Activated CD8-positive, alpha-beta memory T cell treated with anti-CD3 and anti-CD28 coated beads, Interleukin-2, amount 10 ng/mL, durations not matched to agents 7 days and 5 days (primary cell): ENCODE results near the gene RNH1. TPM values are rescaled to one million over a fixed set of nuclear protein-coding genes. Genes with fewer than 3 reads are reported as not detected.
A peak's percentile ranks its signal among the peaks of the same experiment; 100 is the strongest.

Experiments
- ATAC-seq: fragments of 150-1000 bp; cut with Tn5 transposase; one replicate; pipeline ENCODE4 v1.10.0; 2021; ENCODE audit warnings: moderate library complexity
- CTCF ChIA-PET: fragments of 350-600 bp; sonication (Branson Sonifier 250); formaldehyde crosslinking; loops from one replicate; lab custom pipeline; 2021; ENCODE audit warnings: antibody characterized with exemption; lab: Charles Lee
- DNase-seq: peaks from one replicate; pipeline ENCODE4 v3.0.0-alpha.2; 2020
- H3K27ac Mint-ChIP-seq: one replicate; pipeline ENCODE4 v1.8.0; 2021; ENCODE audit warnings: mild to moderate bottlenecking, mixed read lengths
- H3K27me3 Mint-ChIP-seq: one replicate; pipeline ENCODE4 v1.8.0; 2021; ENCODE audit warnings: mixed read lengths
- H3K36me3 Mint-ChIP-seq: one replicate; pipeline ENCODE4 v1.8.0; 2021; ENCODE audit warnings: mild to moderate bottlenecking, mixed read lengths
- H3K4me1 Mint-ChIP-seq: one replicate; pipeline ENCODE4 v1.8.0; 2021; ENCODE audit warnings: mixed read lengths
- H3K4me3 Mint-ChIP-seq: one replicate; pipeline ENCODE4 v1.8.0; 2021; ENCODE audit warnings: mild to moderate bottlenecking, moderate library complexity, mixed read lengths
- H3K9me3 Mint-ChIP-seq: one replicate; pipeline ENCODE4 v1.8.0; 2022; ENCODE audit warnings: low read depth, mixed read lengths
- total RNA-seq, 2 experiments: library from RNA; stranded (reverse); gene quantifications; one replicate each; pipeline ENCODE4 v1.2.3, GENCODE V29; 2021

RNH1 gene
- total RNA-seq, 2 experiments from 2014 or later, result 98.4 to 113 TPM

GRCh38 chr11:456533-456932, 50.5 kb downstream of the RNH1 start:
- Mint-ChIP-seq H3K9me3 (no peaks in the 10 kb centered on the region), H3K4me3 (peak overlapping the region; percentile 32), H3K27me3 (no peaks in the 10 kb centered on the region), H3K4me1 (peaks cover 35% of the 10 kb centered on the region), H3K27ac (peak overlapping the region; percentile 66), H3K36me3 (peaks cover 11% of the 10 kb centered on the region)
- DNase-seq, result peak; percentile 83
- CTCF ChIA-PET, result interaction anchor here (0.7 to 1.6 kb wide), 6 partner anchors 8 to 206 kb away, joined by 3 to 8 read pairs (median 4); no protein-coding TSS in a partner anchor
- peak; percentile 91 for ATAC-seq

GRCh38 chr11:455566-456147, 51.4 kb downstream of the RNH1 start:
- Mint-ChIP-seq H3K27me3 (no peaks in the 10 kb centered on the region), H3K9me3 (no peaks in the 10 kb centered on the region), H3K4me1 (peaks cover 43% of the 10 kb centered on the region), H3K27ac (no peak overlapping the region), H3K4me3 (no peak overlapping the region), H3K36me3 (peaks cover 11% of the 10 kb centered on the region)
- no peak for ATAC-seq
- DNase-seq, result no peak
- CTCF ChIA-PET, result interaction anchor here (0.7 to 1.6 kb wide), 4 partner anchors 7 to 93 kb away, joined by 4 to 8 read pairs (median 4); no protein-coding TSS in a partner anchor

GRCh38 chr11:454801-455565, 52.1 kb downstream of the RNH1 start:
- peaks cover 45% of the 10 kb centered on the region for H3K4me1 Mint-ChIP-seq
- no peak for DNase-seq
- CTCF ChIA-PET, result interaction anchor here (1.2 kb wide), 1 partner anchor 64 kb away, joined by 4 read pairs; no protein-coding TSS in a partner anchor

GRCh38 chr11:454043-454442, 53.0 kb downstream of the RNH1 start:
- CTCF ChIA-PET, result interaction anchor here (1.5 to 6.5 kb wide), 2 partner anchors 51 to 65 kb away, joined by 5 to 33 read pairs; partner anchors contain the start of gene RNH1
- ATAC-seq (no peak), DNase-seq (no peak)
- Mint-ChIP-seq H3K4me1 (peaks cover 51% of the 10 kb centered on the region), H3K27me3 (no peaks in the 10 kb centered on the region), H3K27ac (no peak overlapping the region), H3K9me3 (no peaks in the 10 kb centered on the region), H3K36me3 (peaks cover 11% of the 10 kb centered on the region), H3K4me3 (no peak overlapping the region)

More at GRCh38 chr11:454801-455565, 52.1 kb downstream of the RNH1 start:
- no peak overlapping the region for H3K27ac Mint-ChIP-seq
- H3K4me3 Mint-ChIP-seq, result no peak overlapping the region
- peaks cover 11% of the 10 kb centered on the region for H3K36me3 Mint-ChIP-seq
- no peaks in the 10 kb centered on the region for H3K9me3 Mint-ChIP-seq
- ATAC-seq, result no peak
- H3K27me3 Mint-ChIP-seq, result no peaks in the 10 kb centered on the region

- no peaks in the 10 kb centered on the region for H3K27me3 Mint-ChIP-seq
- H3K4me3 Mint-ChIP-seq, result no peak overlapping the region
- DNase-seq, result no peak
- peaks cover 11% of the 10 kb centered on the region for H3K36me3 Mint-ChIP-seq
- peaks cover 55% of the 10 kb centered on the region for H3K4me1 Mint-ChIP-seq
- no peak for ATAC-seq
- CTCF ChIA-PET, result interaction anchor here (1.2 to 6.5 kb wide), 3 partner anchors 52 to 65 kb away, joined by 3 to 33 read pairs (median 5); partner anchors contain the start of gene RNH1
- H3K27ac Mint-ChIP-seq, result no peak overlapping the region
- H3K9me3 Mint-ChIP-seq, result no peaks in the 10 kb centered on the region
These were observed 53.5 kb downstream of the RNH1 start for GRCh38 chr11:453564-453963.

- Mint-ChIP-seq H3K36me3 (peaks cover 11% of the 10 kb centered on the region), H3K4me3 (no peak overlapping the region), H3K4me1 (peaks cover 57% of the 10 kb centered on the region), H3K27me3 (no peaks in the 10 kb centered on the region), H3K27ac (no peak overlapping the region), H3K9me3 (no peaks in the 10 kb centered on the region)
- no peak for DNase-seq
- ATAC-seq, result no peak
- CTCF ChIA-PET, result interaction anchor here (1.2 to 6.5 kb wide), 6 partner anchors 38 to 271 kb away, joined by 3 to 74 read pairs (median 6); partner anchors contain the start of genes RNH1 and SIGIRR
These were observed 54.0 kb downstream of the RNH1 start for GRCh38 chr11:452916-453527.

GRCh38 chr11:452203-452744, 54.8 kb downstream of the RNH1 start:
- H3K27me3 Mint-ChIP-seq, result no peaks in the 10 kb centered on the region

GRCh38 chr11:451738-452137, 55.3 kb downstream of the RNH1 start:
- no peak for DNase-seq
- CTCF ChIA-PET, result interaction anchor here (1.4 to 6.5 kb wide), 8 partner anchors 12 to 272 kb away, joined by 4 to 95 read pairs (median 30); partner anchors contain the start of genes RNH1 and SIGIRR
- Mint-ChIP-seq H3K36me3 (peaks cover 9% of the 10 kb centered on the region), H3K4me3 (no peak overlapping the region), H3K27ac (no peak overlapping the region), H3K27me3 (no peaks in the 10 kb centered on the region), H3K9me3 (no peaks in the 10 kb centered on the region), H3K4me1 (peaks cover 47% of the 10 kb centered on the region)
- ATAC-seq, result no peak

More at GRCh38 chr11:452203-452744, 54.8 kb downstream of the RNH1 start:
- Mint-ChIP-seq H3K27ac (no peak overlapping the region), H3K4me3 (no peak overlapping the region), H3K36me3 (peaks cover 11% of the 10 kb centered on the region), H3K4me1 (peaks cover 53% of the 10 kb centered on the region), H3K9me3 (no peaks in the 10 kb centered on the region)
- CTCF ChIA-PET, result interaction anchor here (1.4 to 6.5 kb wide), 6 partner anchors 37 to 271 kb away, joined by 4 to 74 read pairs (median 20); partner anchors contain the start of genes RNH1 and SIGIRR
- DNase-seq (no peak), ATAC-seq (no peak)

- Mint-ChIP-seq H3K9me3 (no peaks in the 10 kb centered on the region), H3K4me3 (peak overlapping the region; percentile 82), H3K27ac (peak overlapping the region; percentile 85), H3K36me3 (peaks cover 9% of the 10 kb centered on the region), H3K27me3 (no peaks in the 10 kb centered on the region), H3K4me1 (peaks cover 39% of the 10 kb centered on the region)
- CTCF ChIA-PET, result interaction anchor here (0.8 to 6.5 kb wide), 12 partner anchors 11 to 273 kb away, joined by 3 to 95 read pairs (median 25); partner anchors contain the start of genes RNH1 and SIGIRR
- peak; percentile 5 for ATAC-seq
- DNase-seq, result peak; percentile 87
These were observed 56.1 kb downstream of the RNH1 start for GRCh38 chr11:450809-451451.

GRCh38 chr11:449889-450808, 56.9 kb downstream of the RNH1 start, which contains the start of gene PTDSS2:
TSS of gene PTDSS2 (plus strand) at chr11:450279. CDS start at chr11:450456, 177 bp downstream.
- Mint-ChIP-seq H3K27me3 (no peaks in the 10 kb centered on the region), H3K4me1 (peaks cover 34% of the 10 kb centered on the region), H3K27ac (peak within 1 kb of the TSS; percentile 90), H3K36me3 (peaks cover 8% of the 10 kb centered on the region), H3K9me3 (no peaks in the 10 kb centered on the region), H3K4me3 (peak within 1 kb of the TSS; percentile 90)
- CTCF ChIA-PET, result interaction anchor here (0.6 to 6.5 kb wide), 19 partner anchors 11 to 266 kb away, joined by 3 to 95 read pairs (median 10); partner anchors contain the start of genes RNH1 and SIGIRR
- peak; percentile 79 for ATAC-seq
- peak; percentile 98 for DNase-seq

- peaks cover 4% of the 10 kb centered on the region for H3K27me3 Mint-ChIP-seq
- peaks cover 3% of the 10 kb centered on the region for H3K36me3 Mint-ChIP-seq
- H3K4me1 Mint-ChIP-seq, result peaks cover 27% of the 10 kb centered on the region
- no peaks in the 10 kb centered on the region for H3K9me3 Mint-ChIP-seq
- peak overlapping the region; percentile 98 for H3K27ac Mint-ChIP-seq
- DNase-seq (peak; percentile 96), ATAC-seq (peak; percentile 74)
- CTCF ChIA-PET, result interaction anchor here (0.6 to 6.5 kb wide), 33 partner anchors 8 to 241 kb away, joined by 3 to 95 read pairs (median 4); partner anchors contain the start of genes BET1L, PGGHG, PSMD13 and RNH1
- H3K4me3 Mint-ChIP-seq, result peak overlapping the region; percentile 90
These were observed 58.9 kb downstream of the RNH1 start for GRCh38 chr11:447923-448731.
